GM12878 (cell line): ENCODE data around the gene MYO9B. TPM values are rescaled to one million over a fixed set of nuclear protein-coding genes. Genes with fewer than 3 reads are reported as not detected.
A peak's percentile ranks its signal among the peaks of the same experiment; 100 is the strongest.

ENCODE experiments used
- ATAC-seq: fragments of 200-7000 bp; cut with Tn5 transposase; 3 replicates; pipeline ENCODE4 v1.9.1; 2020; ENCODE audit warnings: mild to moderate bottlenecking, moderate library complexity
- BruUV-seq: library from RNA; stranded (reverse); fragments of 400-500 nt; replicated peaks from 2 replicates; lab custom pipeline; 2021; lab: Mats Ljungman, UMichigan
- CTCF ChIA-PET: fragments of 300-600 bp; sonication (Branson Sonifier 250); formaldehyde crosslinking; extraction: SDS; loops from one replicate; lab custom pipeline; 2021; ENCODE audit warnings: inconsistent platforms; lab: Yijun Ruan, JAX
- POLR2A ChIA-PET: fragments of 350-600 bp; formaldehyde crosslinking; extraction: SDS; loops from one replicate; lab custom pipeline; 2021; ENCODE audit warnings: inconsistent platforms; lab: Charles Lee
- RAD21 ChIA-PET: fragments of 300-600 bp; sonication (Branson Sonifier 250); formaldehyde crosslinking; loops from one replicate; lab custom pipeline; 2023; ENCODE audit warnings: antibody characterized with exemption; ENCODE audit not compliant: unreplicated experiment; lab: Charles Lee
- SMC1A ChIA-PET: fragments of 300-600 bp; sonication (Branson Sonifier 250); formaldehyde crosslinking; loops from one replicate; lab custom pipeline; 2023; ENCODE audit not compliant: unreplicated experiment, uncharacterized antibody; lab: Charles Lee
- DNase-seq: peaks from one replicate; pipeline ENCODE4 v3.0.0-alpha.2; 2011; ENCODE audit warnings: low read depth, low spot score
- FAIRE-seq: peaks from 3 replicates; lab custom pipeline; 2011; peaks lifted over from hg19 to GRCh38; lab: Jason Lieb, UNC
- H2AFZ ChIP-seq: 2 replicates; pipeline ENCODE4 v1.6.0; 2011; ENCODE audit warnings: low read depth, low read length, control low read depth; ENCODE audit not compliant: control insufficient read depth
- H3K27ac ChIP-seq: 2 replicates; pipeline ENCODE4 v1.5.1; 2011; ENCODE audit warnings: control low read depth; ENCODE audit not compliant: control insufficient read depth, insufficient read depth
- H3K27me3 ChIP-seq, 2 experiments: replicated peaks in 1 of 2; 2 replicates each; pipeline versions ENCODE4 v1.6.0 to v1.6.1; 2011; ENCODE audit warnings: low read length in 1 of 2; ENCODE audit not compliant: control insufficient read depth in 2 of 2, insufficient read depth in 2 of 2
- H3K36me3 ChIP-seq, 2 experiments: 2 replicates each; pipeline ENCODE4 v1.5.1; 2011; ENCODE audit warnings: low read length in 1 of 2; ENCODE audit not compliant: control insufficient read depth in 2 of 2, insufficient read depth in 2 of 2
- H3K4me1 ChIP-seq: 2 replicates; pipeline ENCODE4 v1.6.1; 2011; ENCODE audit warnings: mild to moderate bottlenecking, low read length, moderate library complexity, mixed read lengths; ENCODE audit not compliant: control insufficient read depth, insufficient read depth
- H3K4me2 ChIP-seq: 2 replicates; pipeline ENCODE4 v1.6.0; 2011; ENCODE audit warnings: control low read depth; ENCODE audit not compliant: control insufficient read depth, insufficient read depth
- H3K4me3 ChIP-seq: fragments of 200-600 bp; sonication (generic); 2 replicates; pipeline ENCODE4 v1.5.1; 2016
- H3K79me2 ChIP-seq: 2 replicates; pipeline ENCODE4 v1.6.0; 2011; ENCODE audit warnings: low read length; ENCODE audit not compliant: control insufficient read depth, insufficient read depth
- H3K9ac ChIP-seq: 2 replicates; pipeline ENCODE4 v1.8.0; 2011; ENCODE audit warnings: low read length, control low read depth, mixed read lengths; ENCODE audit not compliant: control insufficient read depth, insufficient read depth
- H3K9me3 ChIP-seq: replicated peaks from 3 replicates; pipeline ENCODE4 v1.5.1; 2011; ENCODE audit warnings: mild to moderate bottlenecking, low read length; ENCODE audit not compliant: control insufficient read depth, insufficient read depth
- H4K20me1 ChIP-seq: 2 replicates; pipeline ENCODE4 v1.6.0; 2011; ENCODE audit not compliant: control insufficient read depth, insufficient read depth
- GABPA ChIP-seq: IDR thresholded peaks from 2 replicates; pipeline ENCODE4 v1.6.1; 2014; ENCODE audit warnings: antibody characterized with exemption, low read depth, mild to moderate bottlenecking, inconsistent platforms
- HDGF ChIP-seq: fragments of 450-650 bp; IDR thresholded peaks from 2 replicates; pipeline ENCODE4 v1.6.1; 2016; ENCODE audit warnings: antibody characterized with exemption
- IRF3 ChIP-seq: fragments of 450-650 bp; IDR thresholded peaks from 2 replicates; pipeline ENCODE4 v1.6.1; 2014; ENCODE audit warnings: mild to moderate bottlenecking
- MYC ChIP-seq: IDR thresholded peaks from 2 replicates; pipeline ENCODE4 v1.6.1; 2011; ENCODE audit warnings: mild to moderate bottlenecking, low read length, moderate library complexity, inconsistent platforms; ENCODE audit not compliant: insufficient read depth, insufficient replicate concordance, insufficient read length, severe bottlenecking
- ZNF384 ChIP-seq: IDR thresholded peaks from 2 replicates; pipeline ENCODE4 v1.6.1; 2012; ENCODE audit warnings: low read depth, mild to moderate bottlenecking, low read length, improper control_type of control experiment, borderline replicate concordance
- ZNF592 ChIP-seq: fragments of 450-650 bp; IDR thresholded peaks from 2 replicates; pipeline ENCODE4 v1.6.1; 2017; ENCODE audit warnings: mild to moderate bottlenecking, moderate library complexity
- WGBS: methylation state at CpG from one replicate; pipeline ENCODE4 v1.1.6; 2016; ENCODE audit warnings: low lambda C conversion rate; ENCODE audit not compliant: insufficient replicate concordance, insufficient coverage; ENCODE audit errors: missing lambda C conversion rate; 5-methylcytosine and 5-hydroxymethylcytosine counted together
- in situ Hi-C: fragments of 300-500 bp; cut with MboI; formaldehyde crosslinking; loops from 9 replicates; pipeline ENCODE4 v1.14.3; 2018; ENCODE audit warnings: mixed read lengths
- intact Hi-C: fragments of 100-400 bp; cut with micrococcal nuclease; formaldehyde crosslinking; loops from one replicate; pipeline ENCODE4 v1.14.2; 2022; ENCODE audit not compliant: unreplicated experiment
- polyA plus RNA-seq, 11 experiments: library from polyadenylated mRNA; depleted of rRNA in 4 of 11; unstranded in 6 of 11; stranded (reverse) in 5 of 11; fragments of >200 nt; fragmentation: Nextera tagmentation in 4 of 11; fragmentation: Illumina TruSeq in 1 of 11; extraction: Ambion mirVana in 4 of 11; extraction: Trizol in 1 of 11; gene quantifications; 1 replicate in 1 of 11; 2 replicates in 10 of 11; pipeline versions ENCODE4 v1.2.1 to v1.2.3, GENCODE V29; 2011 to 2016; ENCODE audit warnings: inconsistent platforms in 2 of 11, missing spikeins in 2 of 11, low read depth in 1 of 11
- total RNA-seq, 4 experiments: library from RNA; depleted of rRNA in 3 of 4; stranded (reverse); fragments of >200 nt in 3 of 4; fragmentation: Illumina TruSeq in 1 of 4; extraction: Trizol in 1 of 4; gene quantifications; 2 replicates each; pipeline versions ENCODE4 v1.2.1 to v1.2.3, GENCODE V29; 2013 to 2021

Gene MYO9B
- total and polyA plus RNA-seq, 10 of the 15 experiments (the other 5 are each of a cell fraction or from before 2014, with no cell fraction given), result 5.4 to 165 (median 45.8) TPM

GRCh38 chr19:17158584-17158983, 83.0 kb downstream of the MYO9B start:
- peaks cover 23 to 54% of the 10 kb centered on the region in 2 experiments for H3K36me3 ChIP-seq
- no peak for TF ChIP-seq HDGF
- no peak for TF ChIP-seq ZNF384
- TF ChIP-seq, all 136 proteins: peak for 0
- ChIA-PET CTCF (no interaction called here), POLR2A (interaction anchor here (0.8 kb wide), 1 partner anchor 32 kb away, joined by 4 read pairs; no protein-coding TSS in a partner anchor), RAD21 (interaction anchor here (0.6 to 1.6 kb wide), 2 partner anchors 11 to 108 kb away, joined by 3 read pairs; partner anchors contain the start of gene BABAM1), SMC1A (interaction anchor here (0.8 to 1.3 kb wide), 2 partner anchors 24 to 41 kb away, joined by 3 to 4 read pairs; no protein-coding TSS in a partner anchor)
- 96% methylated on average over 15 of the region's 15 CpGs for WGBS
- Histone ChIP-seq H3K4me2 (no peak overlapping the region), H3K4me1 (no peaks in the 10 kb centered on the region; the same call in 1 of the 2 replicates), H3K9ac (no peak overlapping the region), H3K9me3 (no peaks in the 10 kb centered on the region; the same call in 1 of the 3 replicates), H3K79me2 (no peaks in the 10 kb centered on the region), H2AFZ (no peak overlapping the region), H3K4me3 (no peak overlapping the region), H4K20me1 (no peaks in the 10 kb centered on the region), H3K27ac (no peak overlapping the region), H3K27me3 (no peaks in the 10 kb centered on the region)
- no peak for DNase-seq
- in situ Hi-C loops, result no loop called here
- BruUV-seq, result no TSS peak
- intact Hi-C loops, result no loop called here
- no peak for ATAC-seq
- no peak for FAIRE-seq

- peaks cover 17 to 52% of the 10 kb centered on the region in 2 experiments for H3K36me3 ChIP-seq
- no peaks in the 10 kb centered on the region; the same call in 1 of the 3 replicates for H3K9me3 ChIP-seq
- 0 out of 2 replicates have a peak overlapping the region, but pooled peaks have one; percentile 12 for H3K27ac ChIP-seq
- H2AFZ ChIP-seq, result no peak overlapping the region
- H3K4me1 ChIP-seq, result no peaks in the 10 kb centered on the region; the same call in 1 of the 2 replicates
- RAD21 ChIA-PET, result interaction anchor here (0.7 to 1.6 kb wide), 4 partner anchors 11 to 107 kb away, joined by 3 to 6 read pairs (median 4); partner anchors contain the start of gene BABAM1
- H3K79me2 ChIP-seq, result no peaks in the 10 kb centered on the region
- in situ Hi-C loops (no loop called here), intact Hi-C loops (no loop called here)
- POLR2A ChIA-PET, result interaction anchor here (0.7 to 0.8 kb wide), 2 partner anchors 31 to 77 kb away, joined by 3 to 4 read pairs; no protein-coding TSS in a partner anchor
- H3K9ac ChIP-seq, result no peak overlapping the region
- no peaks in the 10 kb centered on the region for H4K20me1 ChIP-seq
- H3K4me2 ChIP-seq, result no peak overlapping the region
- CTCF ChIA-PET, result interaction anchor here (0.6 to 1.2 kb wide), 2 partner anchors 81 to 358 kb away, joined by 3 to 5 read pairs; no protein-coding TSS in a partner anchor
- peak; percentile 55 for ATAC-seq
- DNase-seq, result no peak
- H3K4me3 ChIP-seq, result no peak overlapping the region
- SMC1A ChIA-PET, result interaction anchor here (0.6 to 1.4 kb wide), 3 partner anchors 10 to 135 kb away, joined by 3 to 7 read pairs (median 5); no protein-coding TSS in a partner anchor
- no TSS peak for BruUV-seq
- FAIRE-seq, result no peak
- WGBS, result 38% methylated on average over 9 of the region's 9 CpGs
- H3K27me3 ChIP-seq, result no peaks in the 10 kb centered on the region
- TF ChIP-seq MYC, result no peak
- no peak for TF ChIP-seq GABPA
- no peak for TF ChIP-seq ZNF592
- TF ChIP-seq IRF3, result no peak
Observed at GRCh38 chr19:17159466-17160393, 84.2 kb downstream of the MYO9B start.
